H9 (cell line): ENCODE data around the gene LSP1. TPM values are rescaled to one million over a fixed set of nuclear protein-coding genes. Genes with fewer than 3 reads are reported as not detected.
A peak's percentile ranks its signal among the peaks of the same experiment; 100 is the strongest.

ENCODE experiments used
- DNase-seq: peaks from one replicate; pipeline ENCODE4 v3.0.0-alpha.2; 2017
- H2AFZ ChIP-seq: one replicate; pipeline ENCODE4 v1.6.1; 2013; ENCODE audit warnings: mild to moderate bottlenecking, low read length, control low read depth, moderate library complexity
- H2AK5ac ChIP-seq: 2 replicates; pipeline ENCODE4 v1.6.1; 2013; ENCODE audit warnings: low read length, control low read depth, mixed read lengths; ENCODE audit not compliant: insufficient read length
- H2BK120ac ChIP-seq: one replicate; pipeline ENCODE4 v1.6.1; 2013; ENCODE audit warnings: low read depth, mild to moderate bottlenecking, low read length, control low read depth, inconsistent platforms; ENCODE audit not compliant: poor library complexity, severe bottlenecking
- H2BK12ac ChIP-seq: 2 replicates; pipeline ENCODE4 v1.6.1; 2013; ENCODE audit warnings: low read length, control low read depth, mixed read lengths, low read depth; ENCODE audit not compliant: insufficient read length
- H2BK15ac ChIP-seq: 2 replicates; pipeline ENCODE4 v1.6.1; 2013; ENCODE audit warnings: low read depth, low read length, control low read depth
- H2BK20ac ChIP-seq: one replicate; pipeline ENCODE4 v1.6.1; 2013; ENCODE audit warnings: low read depth, mild to moderate bottlenecking, low read length, control low read depth, inconsistent platforms; ENCODE audit not compliant: poor library complexity, severe bottlenecking
- H2BK5ac ChIP-seq: 2 replicates; pipeline ENCODE4 v1.6.1; 2013; ENCODE audit warnings: low read length, control low read depth, mixed read lengths; ENCODE audit not compliant: insufficient read length
- H3K14ac ChIP-seq: 2 replicates; pipeline ENCODE4 v1.6.1; 2013; ENCODE audit warnings: low read length, control low read depth; ENCODE audit not compliant: insufficient read depth
- H3K18ac ChIP-seq: 2 replicates; pipeline ENCODE4 v1.6.1; 2013; ENCODE audit warnings: low read depth, mild to moderate bottlenecking, mixed read lengths, low read length, control low read depth; ENCODE audit not compliant: insufficient read length
- H3K23ac ChIP-seq: 2 replicates; pipeline ENCODE4 v1.6.1; 2013; ENCODE audit warnings: low read length, control low read depth, mixed read lengths, low read depth; ENCODE audit not compliant: insufficient read length
- H3K23me2 ChIP-seq: 2 replicates; pipeline ENCODE4 v1.6.1; 2013; ENCODE audit warnings: low read depth, mild to moderate bottlenecking, mixed read lengths, low read length, control low read depth; ENCODE audit not compliant: insufficient read length, poor library complexity, severe bottlenecking
- H3K27ac ChIP-seq: 2 replicates; pipeline ENCODE4 v1.5.1; 2013; ENCODE audit warnings: low read length, control low read depth, mixed read lengths, low read depth; ENCODE audit not compliant: insufficient read length
- H3K27me3 ChIP-seq: 2 replicates; pipeline ENCODE4 v1.6.1; 2013; ENCODE audit warnings: low read length, control low read depth, inconsistent platforms; ENCODE audit not compliant: insufficient read depth
- H3K4ac ChIP-seq: 2 replicates; pipeline ENCODE4 v1.6.1; 2013; ENCODE audit warnings: low read depth, mild to moderate bottlenecking, control low read depth, inconsistent platforms, low read length, moderate library complexity
- H3K4me1 ChIP-seq: 2 replicates; pipeline ENCODE4 v1.6.1; 2013; ENCODE audit warnings: low read length, control low read depth, inconsistent platforms; ENCODE audit not compliant: insufficient read depth
- H3K4me2 ChIP-seq: 2 replicates; pipeline ENCODE4 v1.6.1; 2013; ENCODE audit warnings: low read length, control low read depth, mixed read lengths; ENCODE audit not compliant: insufficient read length, insufficient read depth
- H3K56ac ChIP-seq: 2 replicates; pipeline ENCODE4 v1.6.1; 2013; ENCODE audit warnings: low read depth, mild to moderate bottlenecking, mixed read lengths, low read length, control low read depth; ENCODE audit not compliant: insufficient read length
- H3K79me1 ChIP-seq: 2 replicates; pipeline ENCODE4 v1.6.1; 2013; ENCODE audit warnings: low read depth, mild to moderate bottlenecking, moderate library complexity, low read length, control low read depth, inconsistent platforms; ENCODE audit not compliant: insufficient read depth, poor library complexity, severe bottlenecking
- H3K79me2 ChIP-seq: 2 replicates; pipeline ENCODE4 v1.6.1; 2013; ENCODE audit warnings: low read length, control low read depth, inconsistent platforms; ENCODE audit not compliant: insufficient read depth
- H3K9ac ChIP-seq: 2 replicates; pipeline ENCODE4 v1.6.1; 2013; ENCODE audit warnings: low read length, control low read depth, mixed read lengths; ENCODE audit not compliant: insufficient read length; ENCODE audit errors: extremely low read depth
- H3K9me3 ChIP-seq: one replicate; pipeline ENCODE4 v1.6.1; 2013; ENCODE audit warnings: low read depth, low read length, inconsistent platforms; ENCODE audit not compliant: control insufficient read depth
- H3T11ph ChIP-seq: one replicate; pipeline ENCODE4 v1.6.1; 2013; ENCODE audit warnings: mild to moderate bottlenecking, low read length, control low read depth, inconsistent platforms
- H4K20me1 ChIP-seq: one replicate; pipeline ENCODE4 v1.6.1; 2013; ENCODE audit not compliant: control insufficient read depth, insufficient read length, insufficient read depth
- H4K5ac ChIP-seq: 2 replicates; pipeline ENCODE4 v1.6.1; 2013; ENCODE audit warnings: low read depth, mild to moderate bottlenecking, mixed read lengths, low read length, control low read depth; ENCODE audit not compliant: insufficient read length
- H4K8ac ChIP-seq: replicated peaks from 2 replicates; pipeline ENCODE4 v1.6.1; 2013; ENCODE audit warnings: low read length, control low read depth, mixed read lengths, low read depth; ENCODE audit not compliant: insufficient read length
- H4K91ac ChIP-seq: 2 replicates; pipeline ENCODE4 v1.6.1; 2013; ENCODE audit warnings: low read depth, mild to moderate bottlenecking, moderate library complexity, mixed read lengths, low read length, control low read depth; ENCODE audit not compliant: insufficient read length
- H3K27ac Mint-ChIP-seq, 3 experiments: 2 replicates in 2 of 3; 3 replicates in 1 of 3; pipeline ENCODE4 v1.8.0; 2020 to 2021; ENCODE audit warnings: mixed read lengths in 3 of 3, mild to moderate bottlenecking in 1 of 3, moderate library complexity in 1 of 3
- H3K27me3 Mint-ChIP-seq: 2 replicates; pipeline ENCODE4 v1.8.0; 2021; ENCODE audit warnings: low read depth, mild to moderate bottlenecking, moderate library complexity, mixed read lengths
- H3K36me3 Mint-ChIP-seq, 3 experiments: 2 replicates in 2 of 3; 3 replicates in 1 of 3; pipeline ENCODE4 v1.8.0; 2020 to 2021; ENCODE audit warnings: low read depth in 3 of 3, mixed read lengths in 3 of 3; ENCODE audit not compliant: insufficient read depth in 1 of 3
- H3K4me1 Mint-ChIP-seq, 2 experiments: 2 replicates each; pipeline ENCODE4 v1.8.0; 2020; ENCODE audit warnings: mixed read lengths in 2 of 2
- H3K4me3 Mint-ChIP-seq, 2 experiments: 2 replicates in 1 of 2; 3 replicates in 1 of 2; pipeline ENCODE4 v1.8.0; 2020 to 2021; ENCODE audit warnings: mild to moderate bottlenecking in 2 of 2, mixed read lengths in 2 of 2, moderate library complexity in 1 of 2
- H3K9me3 Mint-ChIP-seq, 2 experiments: 2 replicates in 1 of 2; 3 replicates in 1 of 2; pipeline ENCODE4 v1.8.0; 2020; ENCODE audit warnings: mild to moderate bottlenecking in 2 of 2, mixed read lengths in 2 of 2, moderate library complexity in 1 of 2
- WGBS: extraction: QIAGEN DNeasy Blood & Tissue Kit; methylation state at CpG from one replicate; pipeline ENCODE4 v1.1.7; 2013; ENCODE audit warnings: missing lambda C conversion rate, low lambda C conversion rate, mixed read lengths; ENCODE audit not compliant: insufficient read length; ENCODE audit errors: extremely low coverage; 5-methylcytosine and 5-hydroxymethylcytosine counted together
- total RNA-seq: library from RNA; stranded (reverse); gene quantifications from 2 replicates; pipeline ENCODE4 v1.2.1, GENCODE V29; 2021
- TF ChIP-seq, protein P1 (sequence below): fragments of 200-600 bp; sonication (generic); conservative IDR thresholded peaks from 3 replicates; pipeline ENCODE4 v1.8.0; 2021; ENCODE audit warnings: antibody characterized with exemption, mild to moderate bottlenecking

Gene LSP1
- total RNA-seq, 1 experiment from 2014 or later: not detected

DNA sequence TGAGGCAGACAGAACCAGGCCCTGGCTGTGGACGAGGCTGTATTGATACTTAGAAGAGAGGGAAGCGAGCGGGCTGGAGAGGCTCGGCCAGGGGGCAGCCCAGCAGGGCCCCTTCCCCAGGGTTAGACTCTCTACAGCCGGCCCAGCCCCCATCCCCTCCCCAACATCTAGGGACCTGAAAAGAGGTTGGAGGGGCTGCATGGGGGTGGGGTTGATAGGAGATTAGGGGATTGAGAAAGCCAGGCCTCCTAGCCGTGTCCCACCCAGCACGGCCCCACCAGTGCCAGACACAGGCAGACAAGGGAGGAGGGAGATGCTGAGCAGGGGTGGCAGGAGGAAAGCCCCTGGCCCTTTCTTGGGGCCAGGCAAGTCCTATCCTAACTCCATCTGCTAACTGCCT is 5.7 kb downstream of the LSP1 start:
- H3K4me2 ChIP-seq: no peak overlapping the region
- no peak overlapping the region for H4K5ac ChIP-seq
- no peaks in the 10 kb centered on the region for H3K79me1 ChIP-seq
- no peak overlapping the region for H4K91ac ChIP-seq
- Mint-ChIP-seq H3K4me3 (no peak overlapping the region), H3K4me1 (peaks cover 2 to 4% of the 10 kb centered on the region in 2 experiments; a peak in 1 of 4 replicates), H3K27me3 (peaks cover 7% of the 10 kb centered on the region), H3K36me3 (no peaks in the 10 kb centered on the region), H3K27ac (no peak overlapping the region; a peak in 1 of 7 replicates), H3K9me3 (no peaks in the 10 kb centered on the region)
- no peak overlapping the region for H2BK15ac ChIP-seq
- H3K18ac ChIP-seq: no peak overlapping the region
- H3K4ac ChIP-seq: no peak overlapping the region
- no peak overlapping the region for H2BK120ac ChIP-seq
- no peak overlapping the region for H2AFZ ChIP-seq
- H3K27ac ChIP-seq: no peak overlapping the region
- no peak overlapping the region for H3T11ph ChIP-seq
- H3K9me3 ChIP-seq: no peaks in the 10 kb centered on the region
- peak overlapping the region; percentile 47; the same call in 1 of the 2 replicates for H3K14ac ChIP-seq
- no peak overlapping the region for H2BK5ac ChIP-seq
- peaks cover 3% of the 10 kb centered on the region; the same call in 1 of the 2 replicates for H3K4me1 ChIP-seq
- TF ChIP-seq, protein P1, sequence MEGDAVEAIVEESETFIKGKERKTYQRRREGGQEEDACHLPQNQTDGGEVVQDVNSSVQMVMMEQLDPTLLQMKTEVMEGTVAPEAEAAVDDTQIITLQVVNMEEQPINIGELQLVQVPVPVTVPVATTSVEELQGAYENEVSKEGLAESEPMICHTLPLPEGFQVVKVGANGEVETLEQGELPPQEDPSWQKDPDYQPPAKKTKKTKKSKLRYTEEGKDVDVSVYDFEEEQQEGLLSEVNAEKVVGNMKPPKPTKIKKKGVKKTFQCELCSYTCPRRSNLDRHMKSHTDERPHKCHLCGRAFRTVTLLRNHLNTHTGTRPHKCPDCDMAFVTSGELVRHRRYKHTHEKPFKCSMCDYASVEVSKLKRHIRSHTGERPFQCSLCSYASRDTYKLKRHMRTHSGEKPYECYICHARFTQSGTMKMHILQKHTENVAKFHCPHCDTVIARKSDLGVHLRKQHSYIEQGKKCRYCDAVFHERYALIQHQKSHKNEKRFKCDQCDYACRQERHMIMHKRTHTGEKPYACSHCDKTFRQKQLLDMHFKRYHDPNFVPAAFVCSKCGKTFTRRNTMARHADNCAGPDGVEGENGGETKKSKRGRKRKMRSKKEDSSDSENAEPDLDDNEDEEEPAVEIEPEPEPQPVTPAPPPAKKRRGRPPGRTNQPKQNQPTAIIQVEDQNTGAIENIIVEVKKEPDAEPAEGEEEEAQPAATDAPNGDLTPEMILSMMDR: no peak
- no peak overlapping the region for H2BK20ac ChIP-seq
- no peak overlapping the region for H3K56ac ChIP-seq
- no peaks in the 10 kb centered on the region for H3K23me2 ChIP-seq
- no CpG with 5 or more reads among the region's 7 CpGs for WGBS
- H4K8ac ChIP-seq: no peak overlapping the region
- no peaks in the 10 kb centered on the region for H3K27me3 ChIP-seq
- no peaks in the 10 kb centered on the region for H3K79me2 ChIP-seq
- no peak for DNase-seq
- H3K9ac ChIP-seq: no peak overlapping the region
- H2BK12ac ChIP-seq: no peak overlapping the region
- no peaks in the 10 kb centered on the region for H4K20me1 ChIP-seq
- no peak overlapping the region for H3K23ac ChIP-seq
- no peak overlapping the region for H2AK5ac ChIP-seq
